Loucy (cell line): ENCODE measurements around the gene MAML3.

Experiments
- EZH2phosphoT487 ChIP-seq: fragments of 200-600 bp; IDR thresholded peaks from 2 replicates; pipeline ENCODE4 v1.6.1; 2018; ENCODE audit warnings: antibody characterized with exemption, mild to moderate bottlenecking, moderate library complexity, borderline replicate concordance
- TF ChIP-seq, protein P1 (sequence below): fragments of 200-600 bp; sonication (generic); conservative IDR thresholded peaks from 2 replicates; pipeline ENCODE4 v1.5.1; 2014; ENCODE audit warnings: mild to moderate bottlenecking, antibody characterized with exemption, low read length

GRCh38 chr4:139759097-139759496 lies 394.9 kb downstream of the MAML3 start:
- TF ChIP-seq, protein P1, sequence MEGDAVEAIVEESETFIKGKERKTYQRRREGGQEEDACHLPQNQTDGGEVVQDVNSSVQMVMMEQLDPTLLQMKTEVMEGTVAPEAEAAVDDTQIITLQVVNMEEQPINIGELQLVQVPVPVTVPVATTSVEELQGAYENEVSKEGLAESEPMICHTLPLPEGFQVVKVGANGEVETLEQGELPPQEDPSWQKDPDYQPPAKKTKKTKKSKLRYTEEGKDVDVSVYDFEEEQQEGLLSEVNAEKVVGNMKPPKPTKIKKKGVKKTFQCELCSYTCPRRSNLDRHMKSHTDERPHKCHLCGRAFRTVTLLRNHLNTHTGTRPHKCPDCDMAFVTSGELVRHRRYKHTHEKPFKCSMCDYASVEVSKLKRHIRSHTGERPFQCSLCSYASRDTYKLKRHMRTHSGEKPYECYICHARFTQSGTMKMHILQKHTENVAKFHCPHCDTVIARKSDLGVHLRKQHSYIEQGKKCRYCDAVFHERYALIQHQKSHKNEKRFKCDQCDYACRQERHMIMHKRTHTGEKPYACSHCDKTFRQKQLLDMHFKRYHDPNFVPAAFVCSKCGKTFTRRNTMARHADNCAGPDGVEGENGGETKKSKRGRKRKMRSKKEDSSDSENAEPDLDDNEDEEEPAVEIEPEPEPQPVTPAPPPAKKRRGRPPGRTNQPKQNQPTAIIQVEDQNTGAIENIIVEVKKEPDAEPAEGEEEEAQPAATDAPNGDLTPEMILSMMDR, result no peak
- TF ChIP-seq EZH2phosphoT487, result no peak
